Activated CD4-positive, alpha-beta T cell treated with anti-CD3 and anti-CD28 coated beads, Interleukin-2, Interleukin-6, amounts not matched to agents 100 ng/mL and 50 ng/mL, durations not matched to agents 16 hours and 8 hours (primary cell): ENCODE measurements around the gene EDDM13.
A peak's percentile ranks its signal among the peaks of the same experiment; 100 is the strongest.
"Not testable (repeated sequence)": the region's sequence is repeated elsewhere in the genome, so short reads cannot be mapped to it uniquely, and the experiment has no call there.

Source experiments
- DNase-seq: peaks from one replicate; pipeline ENCODE4 v3.0.0-alpha.2; 2020

EDDM13 gene

GRCh38 chr19:56272161-56272798 lies at the start of gene EDDM13:
Gene EDDM13 (plus strand): TSS chr19:56272748. CDS start chr19:56272835, 87 bp downstream.
- no peak for DNase-seq

GRCh38 chr19:56222901-56223300 lies 49.6 kb upstream of the EDDM13 start:
- no peak for DNase-seq

- no peak for DNase-seq
These were observed 49.1 kb upstream of the EDDM13 start for GRCh38 chr19:56223481-56223880.

GRCh38 chr19:56245121-56245740 lies 27.3 kb upstream of the EDDM13 start:
- DNase-seq = no peak

- not testable (repeated sequence) for DNase-seq
These were observed 26.8 kb upstream of the EDDM13 start for GRCh38 chr19:56245764-56246163.

GRCh38 chr19:56248736-56249338 lies 23.7 kb upstream of the EDDM13 start:
- not testable (repeated sequence) for DNase-seq

- peak; percentile 83 for DNase-seq
These were observed 19.7 kb upstream of the EDDM13 start for GRCh38 chr19:56252699-56253422.

GRCh38 chr19:56253737-56254136 lies 18.8 kb upstream of the EDDM13 start:
- peak; percentile 43 for DNase-seq

- DNase-seq = no peak
These were observed 14.3 kb upstream of the EDDM13 start for GRCh38 chr19:56258272-56258671.

GRCh38 chr19:56261145-56261544 lies 11.4 kb upstream of the EDDM13 start:
- DNase-seq = no peak

- DNase-seq = not testable (repeated sequence)
These were observed 10.6 kb upstream of the EDDM13 start for GRCh38 chr19:56261932-56262331.

GRCh38 chr19:56263319-56263718 lies 9.2 kb upstream of the EDDM13 start:
- no peak for DNase-seq

- DNase-seq = no peak
These were observed 6.5 kb upstream of the EDDM13 start for GRCh38 chr19:56266051-56266450.

- no peak for DNase-seq
These were observed 3.2 kb upstream of the EDDM13 start for GRCh38 chr19:56269348-56269747.

- no peak for DNase-seq
These were observed 1.9 kb upstream of the EDDM13 start for GRCh38 chr19:56270676-56271075.

- DNase-seq = no peak
These were observed 1.4 kb upstream of the EDDM13 start for GRCh38 chr19:56271151-56271550.

GRCh38 chr19:56273563-56274117 lies 1.1 kb downstream of the EDDM13 start:
- no peak for DNase-seq

GRCh38 chr19:56282809-56283208 lies 10.3 kb downstream of the EDDM13 start:
- no peak for DNase-seq

- no peak for DNase-seq
These were observed 12.2 kb downstream of the EDDM13 start for GRCh38 chr19:56284746-56285145.

GRCh38 chr19:56290104-56290503 lies 17.6 kb downstream of the EDDM13 start:
- no peak for DNase-seq

- no peak for DNase-seq
These were observed 19.3 kb downstream of the EDDM13 start for GRCh38 chr19:56291867-56292266.

GRCh38 chr19:56294549-56294948 lies 22.0 kb downstream of the EDDM13 start:
- no peak for DNase-seq
